ENCODE measurements around the gene AGPAT2.

Gene AGPAT2

DNA sequence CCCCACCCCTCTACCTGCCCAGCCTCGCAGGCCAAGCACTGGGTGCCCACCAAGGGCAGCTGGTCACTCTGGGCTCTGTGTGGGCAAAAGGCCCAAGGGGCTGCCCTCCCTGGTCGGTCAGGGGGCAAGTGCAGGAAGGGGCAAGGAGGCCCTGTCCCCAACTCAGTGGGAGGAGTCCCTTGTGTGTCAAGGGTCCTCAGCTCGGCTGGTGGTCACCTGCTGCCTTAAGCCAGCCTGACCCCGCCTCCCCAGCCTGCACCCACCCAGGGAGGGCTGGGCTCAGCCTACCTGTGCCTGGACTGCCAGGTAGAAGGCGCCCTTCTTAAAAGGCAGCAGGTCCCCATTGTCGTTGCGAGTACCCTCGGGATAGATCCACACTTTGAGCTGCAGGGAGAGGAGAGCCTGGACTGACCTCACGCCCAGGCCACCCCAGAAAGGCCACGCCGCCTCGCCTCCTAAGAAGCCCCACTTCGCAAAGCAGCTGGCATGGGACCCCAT lies 10.9 kb downstream of the AGPAT2 start:
- no peak for TF ChIP-seq POLR2AphosphoS5 (IDR thresholded peaks at IDR 0.05; ENCODE audit: low read depth, low read length)
- no peak for TF ChIP-seq PAX5 (IDR thresholded peaks at IDR 0.05; ENCODE audit: insufficient read depth, low read length, severe bottlenecking)
- no peak for TF ChIP-seq POU2F2 (IDR thresholded peaks at IDR 0.05; ENCODE audit: low read depth, low read length)
- DNase-seq (ENCODE audit: insufficient read length, low spot score): no peak
- no peak for FAIRE-seq

GRCh38 chr9:136675477-136676296 lies 11.6 kb downstream of the AGPAT2 start:
- DNase-seq (ENCODE audit: insufficient read length, low spot score): no peak
- no peak for TF ChIP-seq POLR2A (IDR thresholded peaks at IDR 0.05; ENCODE audit: low read depth, low read length)
- no peak for TF ChIP-seq POU2F2 (IDR thresholded peaks at IDR 0.05; ENCODE audit: low read depth, low read length)
- no peak for TF ChIP-seq PAX5 (IDR thresholded peaks at IDR 0.05; ENCODE audit: insufficient read depth, low read length, severe bottlenecking)
- no peak for TF ChIP-seq SPI1 (IDR thresholded peaks at IDR 0.05; ENCODE audit: low read depth, low read length)
- no peak for TF ChIP-seq TAF1 (IDR thresholded peaks at IDR 0.05; ENCODE audit: low read depth, low read length)
- no peak for TF ChIP-seq POLR2AphosphoS5 (IDR thresholded peaks at IDR 0.05; ENCODE audit: low read depth, low read length)
- FAIRE-seq: no peak

GRCh38 chr9:136674786-136675349 lies 12.4 kb downstream of the AGPAT2 start:
- no peak for TF ChIP-seq POLR2AphosphoS5 (IDR thresholded peaks at IDR 0.05; ENCODE audit: low read depth, low read length)
- TF ChIP-seq SPI1 (IDR thresholded peaks at IDR 0.05; ENCODE audit: low read depth, low read length): no peak

DNA sequence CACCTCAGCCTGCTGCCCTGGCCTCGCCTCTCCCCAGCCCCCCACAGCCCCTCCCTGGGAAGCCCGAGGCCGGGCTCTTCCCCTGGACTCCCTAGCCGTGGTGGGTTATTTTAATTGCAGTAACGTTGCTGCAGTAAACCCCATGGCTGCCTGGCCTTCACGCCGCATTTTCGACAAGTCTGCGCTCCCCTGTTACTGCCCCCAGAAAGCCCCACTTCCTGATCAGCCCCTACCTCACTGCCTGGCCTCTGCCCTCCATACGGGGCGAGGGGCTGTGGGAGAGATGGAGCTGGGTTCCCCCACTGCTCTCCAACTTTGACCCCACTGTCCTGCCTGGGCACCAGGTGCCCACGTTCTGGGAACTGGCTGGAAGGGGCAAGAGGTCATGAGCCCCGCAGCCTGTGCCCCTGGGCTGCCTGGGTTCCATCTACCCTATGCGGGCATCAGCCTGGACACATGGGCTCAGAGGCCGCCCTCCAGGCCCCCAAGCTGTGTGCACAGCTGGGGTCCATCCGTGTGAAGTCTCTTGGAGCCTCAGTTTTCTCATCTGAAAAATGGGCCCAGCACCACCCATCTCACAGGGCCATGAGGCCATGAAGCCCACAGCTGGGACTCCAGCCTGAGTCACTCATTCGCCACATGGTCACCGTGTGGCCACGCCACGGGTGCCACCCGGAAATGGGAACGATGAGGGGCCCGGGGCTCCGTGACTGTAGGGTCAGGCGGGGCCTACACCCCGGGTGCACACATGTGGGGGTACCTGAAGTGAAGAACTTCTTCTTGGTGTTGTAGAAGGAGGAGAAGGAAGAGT lies 13.1 kb downstream of the AGPAT2 start:
- no peak for FAIRE-seq
- TF ChIP-seq TAF1 (IDR thresholded peaks at IDR 0.05; ENCODE audit: low read depth, low read length) (no peak), POLR2A (IDR thresholded peaks at IDR 0.05; ENCODE audit: low read depth, low read length) (no peak), PAX5 (IDR thresholded peaks at IDR 0.05; ENCODE audit: insufficient read depth, low read length, severe bottlenecking) (no peak), POU2F2 (IDR thresholded peaks at IDR 0.05; ENCODE audit: low read depth, low read length) (no peak), SPI1 (IDR thresholded peaks at IDR 0.05; ENCODE audit: low read depth, low read length) (no peak), POLR2AphosphoS5 (IDR thresholded peaks at IDR 0.05; ENCODE audit: low read depth, low read length) (no peak)
- DNase-seq (ENCODE audit: insufficient read length, low spot score): no peak

More at GRCh38 chr9:136674786-136675349, 12.4 kb downstream of the AGPAT2 start:
- no peak for FAIRE-seq
- DNase-seq (ENCODE audit: insufficient read length, low spot score): no peak

DNA sequence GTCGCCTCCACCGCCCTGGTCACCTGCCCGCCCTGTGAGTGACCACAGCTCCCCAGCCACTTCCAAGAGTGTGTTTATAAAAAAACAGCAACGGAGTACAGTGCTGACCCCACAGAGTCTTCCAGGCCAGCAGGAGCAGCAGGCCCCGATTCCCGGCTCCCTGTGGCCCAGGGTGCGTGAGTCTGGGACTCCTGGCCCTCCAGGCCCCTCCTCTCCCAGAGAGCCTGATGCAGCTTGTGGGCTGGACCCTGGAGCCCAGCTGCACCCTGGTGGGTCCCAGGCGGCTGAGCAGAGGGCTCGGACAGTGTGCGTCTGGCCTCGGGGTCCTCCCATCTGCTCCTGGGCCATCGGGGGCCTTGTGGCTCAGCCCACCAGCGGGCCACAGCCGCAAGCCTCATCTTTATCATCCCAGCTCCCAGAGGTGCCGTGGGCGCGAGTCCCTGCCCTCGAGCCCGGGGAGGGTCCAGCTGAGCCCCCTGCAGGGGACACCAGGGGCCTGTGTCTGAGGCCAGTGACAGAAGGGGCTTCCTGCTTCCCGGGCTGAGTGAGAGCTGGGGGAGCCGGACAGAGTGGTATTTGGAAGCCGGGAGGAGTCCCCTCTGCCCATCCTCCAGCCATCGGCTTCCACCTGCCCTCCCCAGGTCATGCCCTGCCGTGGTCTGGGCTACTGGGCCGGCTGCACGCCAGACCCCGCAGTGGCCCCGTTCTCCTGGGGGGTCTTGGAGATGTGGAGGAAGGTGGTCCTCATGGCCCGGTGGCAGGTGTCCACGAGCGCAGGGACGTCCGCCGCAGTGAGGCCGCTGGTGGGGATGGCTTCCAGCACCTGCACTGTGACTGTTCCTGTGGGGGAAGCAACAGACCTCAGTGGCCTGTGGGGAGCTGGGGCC lies 13.9 kb downstream of the AGPAT2 start:
- no peak for TF ChIP-seq TAF1 (IDR thresholded peaks at IDR 0.05; ENCODE audit: low read depth, low read length)
- TF ChIP-seq SPI1 (IDR thresholded peaks at IDR 0.05; ENCODE audit: low read depth, low read length): no peak
- no peak for TF ChIP-seq POU2F2 (IDR thresholded peaks at IDR 0.05; ENCODE audit: low read depth, low read length)
- TF ChIP-seq POLR2AphosphoS5 (IDR thresholded peaks at IDR 0.05; ENCODE audit: low read depth, low read length): no peak
- TF ChIP-seq POLR2A (IDR thresholded peaks at IDR 0.05; ENCODE audit: low read depth, low read length): no peak
- TF ChIP-seq PAX5 (IDR thresholded peaks at IDR 0.05; ENCODE audit: insufficient read depth, low read length, severe bottlenecking): no peak
- FAIRE-seq (no peak), DNase-seq (ENCODE audit: insufficient read length, low spot score) (no peak)

GRCh38 chr9:136672431-136673087 lies 14.7 kb downstream of the AGPAT2 start:
- FAIRE-seq: no peak
- TF ChIP-seq POLR2A (IDR thresholded peaks at IDR 0.05; ENCODE audit: low read depth, low read length): no peak
- no peak for TF ChIP-seq SPI1 (IDR thresholded peaks at IDR 0.05; ENCODE audit: low read depth, low read length)
- TF ChIP-seq TAF1 (IDR thresholded peaks at IDR 0.05; ENCODE audit: low read depth, low read length): no peak
- no peak for TF ChIP-seq PAX5 (IDR thresholded peaks at IDR 0.05; ENCODE audit: insufficient read depth, low read length, severe bottlenecking)
- TF ChIP-seq POU2F2 (IDR thresholded peaks at IDR 0.05; ENCODE audit: low read depth, low read length): no peak
- no peak for TF ChIP-seq POLR2AphosphoS5 (IDR thresholded peaks at IDR 0.05; ENCODE audit: low read depth, low read length)
- DNase-seq (ENCODE audit: insufficient read length, low spot score): no peak

DNA sequence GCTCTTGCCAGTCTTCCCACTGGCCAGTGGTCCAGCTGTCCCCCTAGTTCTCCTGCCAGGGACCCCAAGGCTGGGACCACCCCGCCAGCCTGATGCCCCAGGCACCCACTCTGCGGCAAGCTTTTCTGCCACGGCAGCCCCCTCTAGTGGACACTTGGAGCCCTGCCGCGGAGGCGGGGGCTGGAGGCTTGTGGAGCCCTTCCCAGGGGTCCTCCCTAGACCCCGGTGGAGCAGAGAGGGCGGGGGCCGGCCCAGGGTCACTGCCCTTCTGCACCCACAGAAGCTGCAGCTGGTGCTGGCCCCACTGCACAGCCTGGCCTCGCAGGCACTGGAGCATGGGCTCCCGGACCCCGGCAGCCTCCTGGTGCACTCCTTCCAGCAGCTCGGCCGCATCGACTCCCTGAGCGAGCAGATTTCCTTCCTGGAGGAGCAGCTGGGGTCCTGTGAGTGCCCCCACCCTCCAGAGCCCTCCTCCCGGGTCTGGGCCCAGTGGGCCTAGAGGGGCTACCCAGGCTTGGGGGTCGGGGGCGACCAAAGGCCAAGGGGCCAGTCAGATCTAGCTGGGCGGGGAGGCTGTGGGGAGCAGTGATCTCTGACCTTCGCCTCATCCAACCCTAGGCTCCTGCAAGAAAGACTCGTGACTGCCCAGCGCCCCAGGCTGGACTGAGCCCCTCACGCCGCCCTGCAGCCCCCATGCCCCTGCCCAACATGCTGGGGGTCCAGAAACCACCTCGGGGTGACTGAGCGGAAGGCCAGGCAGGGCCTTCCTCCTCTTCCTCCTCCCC lies 15.4 kb downstream of the AGPAT2 start:
- no peak for TF ChIP-seq SPI1 (IDR thresholded peaks at IDR 0.05; ENCODE audit: low read depth, low read length)
- FAIRE-seq (no peak), DNase-seq (ENCODE audit: insufficient read length, low spot score) (peak; percentile 93)

- DNase-seq (ENCODE audit: insufficient read length, low spot score) (no peak), FAIRE-seq (no peak)
- TF ChIP-seq PAX5 (IDR thresholded peaks at IDR 0.05; ENCODE audit: insufficient read depth, low read length, severe bottlenecking): no peak
Measured at GRCh38 chr9:136671254-136671614, 16.0 kb downstream of the AGPAT2 start.
